GM21390 (cell line): Measurements from ENCODE around the gene MOCS1.

Experiments used
- ATAC-seq: cut with Tn5 transposase; IDR thresholded peaks from one replicate; pipeline ENCODE4 v1.9.1; 2021; ENCODE audit not compliant: unreplicated experiment

Gene MOCS1

DNA sequence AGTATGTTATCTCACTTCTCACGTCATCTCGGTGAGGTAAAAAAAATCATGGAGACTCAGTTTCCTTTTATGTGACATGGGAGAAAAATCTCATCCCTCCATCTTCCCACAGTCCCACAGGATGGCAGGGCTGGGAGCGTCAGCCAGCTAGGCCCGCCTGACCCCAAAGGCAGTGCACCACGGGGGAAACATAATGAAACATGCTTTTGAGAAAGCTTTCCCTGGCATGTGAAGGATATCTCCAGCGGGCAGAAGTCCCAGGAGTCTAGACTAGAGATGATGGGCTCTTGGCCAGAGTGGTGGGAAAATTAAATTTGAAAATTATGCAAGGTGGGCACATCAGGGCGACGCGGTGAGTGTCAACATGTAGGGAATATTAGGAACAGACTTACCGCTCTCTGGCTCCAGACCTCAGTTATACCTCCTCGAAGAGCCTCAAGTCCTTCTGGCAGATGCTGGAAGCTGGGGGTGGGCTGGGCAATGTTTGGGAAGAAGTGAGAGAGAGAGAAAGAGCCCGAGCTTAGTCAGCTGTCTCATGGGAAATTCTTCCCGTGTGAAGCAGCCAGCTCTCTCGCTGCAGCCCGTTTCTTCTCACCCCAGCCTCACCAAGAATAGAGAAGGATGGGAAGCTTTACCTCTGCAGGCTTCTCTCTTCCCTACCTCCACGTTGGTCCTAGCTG is 52.3 kb downstream of the MOCS1 start:
- no peak for ATAC-seq

DNA sequence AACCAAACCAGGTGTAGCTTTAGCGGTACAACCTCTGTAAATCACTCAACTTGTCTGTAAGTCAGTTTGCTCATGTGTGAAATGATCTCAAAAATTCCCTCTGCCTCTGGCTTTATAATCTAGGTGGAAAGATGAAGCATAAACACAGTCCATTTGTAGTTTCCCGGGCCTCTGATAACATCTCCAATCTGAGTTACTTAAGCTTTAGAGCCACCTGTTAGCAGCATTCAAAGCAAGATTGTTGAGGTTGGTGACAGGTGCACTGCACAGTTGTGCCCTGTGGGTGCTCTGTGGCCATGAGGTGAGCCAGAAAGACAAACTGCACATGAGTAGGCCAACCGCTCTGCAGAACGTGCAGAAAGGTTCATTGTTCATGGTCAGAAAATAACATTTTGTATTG is 53.7 kb downstream of the MOCS1 start:
- no peak for ATAC-seq

DNA sequence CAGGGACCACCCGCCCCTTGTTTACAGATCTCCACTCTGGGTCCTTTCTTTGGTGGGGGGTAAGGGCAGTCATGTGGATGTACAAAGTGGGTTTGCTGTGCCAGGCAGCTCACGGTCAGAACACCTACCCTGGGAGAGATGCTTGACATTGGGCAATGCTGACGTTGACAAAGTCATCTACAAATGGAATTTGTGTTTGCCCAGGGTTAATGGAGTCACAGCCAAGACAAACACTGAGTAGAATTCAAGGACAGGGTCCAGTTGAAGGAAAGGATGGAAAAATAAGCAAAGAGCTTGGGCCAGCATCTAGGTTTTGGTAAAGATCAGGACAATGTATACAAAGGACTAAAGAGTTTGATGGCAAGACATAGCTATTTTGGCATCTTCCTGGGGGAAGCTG is 54.7 kb downstream of the MOCS1 start:
- ATAC-seq: no peak

DNA sequence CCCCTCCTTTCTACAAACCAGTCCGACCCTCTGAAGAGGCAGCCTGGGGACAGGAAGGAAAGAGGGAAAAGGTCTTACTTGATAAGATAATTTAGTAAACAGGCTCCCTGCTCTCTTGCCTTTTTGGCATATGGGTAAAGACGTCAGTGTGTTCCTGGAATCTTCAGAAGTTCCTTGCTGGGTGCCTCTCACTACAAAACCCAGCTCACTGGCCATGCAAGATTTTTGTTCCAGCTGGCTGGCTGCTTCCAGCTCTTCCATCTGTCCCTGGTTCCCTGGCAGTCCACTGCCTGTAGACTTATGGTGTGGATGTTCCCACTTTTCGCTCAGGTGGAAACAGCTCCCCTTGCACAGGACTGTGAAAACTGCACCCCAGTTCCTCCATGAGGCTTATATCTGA is 57.4 kb downstream of the MOCS1 start:
- no peak for ATAC-seq

DNA sequence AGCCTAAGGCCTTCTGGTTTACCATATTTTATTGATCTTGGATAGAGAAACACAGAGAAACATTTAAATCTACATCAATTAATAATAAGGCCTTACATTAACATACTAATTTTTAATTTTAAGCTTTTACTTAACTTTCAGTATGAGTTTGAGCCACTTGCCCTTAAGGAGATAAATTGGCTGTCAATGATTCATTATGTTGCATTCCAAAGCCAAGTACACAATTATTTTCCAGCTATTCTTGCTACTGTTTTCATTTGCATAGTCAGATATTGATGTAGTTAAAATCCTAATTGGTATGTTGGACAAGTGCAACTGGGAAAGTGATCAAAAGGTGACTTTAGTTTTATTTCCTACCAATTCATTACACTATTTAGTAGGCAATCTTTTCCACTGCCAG is 58.2 kb downstream of the MOCS1 start:
- ATAC-seq: no peak

DNA sequence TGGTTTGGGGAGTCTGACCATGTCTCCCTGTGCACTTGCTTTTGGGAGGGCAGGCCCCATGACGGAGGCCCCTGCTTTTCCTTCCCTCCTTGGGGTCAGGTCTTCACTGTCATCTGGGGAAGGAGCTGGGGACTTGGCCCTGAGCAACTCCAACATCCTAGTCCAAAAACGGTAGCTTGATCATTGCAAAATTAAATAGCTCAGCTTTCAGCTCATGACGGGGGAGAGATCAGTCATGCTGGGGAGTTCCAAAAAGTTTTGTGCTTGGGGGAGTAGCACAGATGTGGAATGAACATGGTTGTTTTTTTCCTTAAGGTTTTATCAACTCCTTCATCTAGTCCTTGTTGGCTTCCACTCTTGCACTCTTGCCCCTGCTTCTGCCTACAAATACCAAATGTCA is 60.8 kb downstream of the MOCS1 start:
- ATAC-seq: no peak

DNA sequence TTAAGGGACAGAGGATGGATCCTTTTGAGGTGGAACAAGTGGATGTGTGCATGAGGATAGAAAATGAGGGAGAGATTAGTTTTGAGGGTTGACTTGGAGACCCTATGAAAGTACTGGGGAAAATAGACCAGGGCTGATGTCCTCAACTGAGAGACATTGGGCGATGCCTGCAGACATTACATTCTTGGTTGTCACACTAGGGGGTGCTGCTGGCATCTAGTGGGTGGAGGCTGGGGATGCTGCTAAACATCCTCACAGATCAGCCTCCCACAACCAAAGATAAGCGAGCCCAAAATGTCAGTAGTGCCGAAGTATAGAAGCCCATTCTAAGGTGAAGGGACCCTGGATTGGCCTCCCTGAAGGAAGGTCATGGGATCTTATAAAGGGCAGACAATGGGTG is 63.3 kb downstream of the MOCS1 start:
- ATAC-seq: no peak

DNA sequence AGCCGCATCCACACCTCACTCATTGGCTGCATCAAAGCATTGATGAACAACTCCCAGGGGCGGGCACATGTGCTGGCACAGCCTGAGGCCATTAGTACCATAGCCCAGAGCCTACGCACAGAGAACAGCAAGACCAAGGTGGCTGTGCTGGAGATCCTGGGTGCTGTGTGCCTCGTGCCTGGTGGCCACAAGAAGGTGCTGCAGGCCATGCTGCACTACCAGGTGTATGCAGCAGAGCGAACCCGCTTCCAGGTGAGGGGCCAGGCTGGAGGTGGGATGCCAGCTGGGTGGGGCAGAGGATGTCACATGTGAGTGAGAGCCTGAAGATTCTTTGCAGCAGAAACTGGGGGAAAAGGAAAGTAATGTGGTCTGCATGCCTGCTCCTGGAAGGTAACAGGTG is 66.7 kb downstream of the MOCS1 start:
- no peak for ATAC-seq

DNA sequence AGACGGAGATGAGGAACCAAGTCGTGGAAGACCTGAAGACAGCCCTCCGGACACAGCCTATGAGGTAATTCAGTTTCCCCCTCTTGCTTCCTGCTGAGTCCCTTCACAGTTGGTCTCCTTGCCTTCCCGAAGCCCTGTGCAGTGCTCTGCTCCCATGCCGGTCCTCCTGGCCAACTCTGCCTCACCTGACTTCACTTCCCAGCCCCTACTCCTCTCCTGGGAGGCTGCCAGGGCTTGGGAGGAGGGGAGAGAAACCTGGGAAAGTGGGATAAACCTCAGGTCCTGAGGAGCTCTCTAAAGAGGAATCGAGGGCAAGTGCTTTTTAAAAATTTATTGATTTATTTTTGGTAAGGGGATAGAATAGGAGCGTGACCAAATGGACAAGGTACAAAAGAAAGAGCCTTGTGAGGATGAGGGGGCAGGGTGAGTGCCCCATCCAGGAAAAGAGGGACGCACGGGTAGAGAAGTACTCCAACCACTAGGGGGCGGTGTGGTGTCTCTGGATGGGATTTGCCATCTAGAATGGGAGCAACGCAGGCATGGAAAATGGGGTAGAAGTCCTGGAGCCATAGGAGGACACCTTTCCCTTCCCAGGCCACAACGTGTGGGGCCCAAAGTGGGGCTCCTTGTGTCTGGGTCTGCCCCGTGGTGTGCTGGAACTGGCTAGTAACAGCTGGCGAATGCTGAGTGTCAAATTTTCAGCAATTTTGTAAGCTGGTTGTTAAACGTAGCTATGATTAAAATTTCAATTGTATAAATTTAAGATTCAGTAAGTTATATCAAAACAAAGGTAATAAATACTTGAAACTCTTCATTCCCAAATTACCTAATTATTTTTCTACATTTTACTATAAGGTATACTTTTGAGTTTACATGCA is 69.0 kb downstream of the MOCS1 start:
- no peak for ATAC-seq

DNA sequence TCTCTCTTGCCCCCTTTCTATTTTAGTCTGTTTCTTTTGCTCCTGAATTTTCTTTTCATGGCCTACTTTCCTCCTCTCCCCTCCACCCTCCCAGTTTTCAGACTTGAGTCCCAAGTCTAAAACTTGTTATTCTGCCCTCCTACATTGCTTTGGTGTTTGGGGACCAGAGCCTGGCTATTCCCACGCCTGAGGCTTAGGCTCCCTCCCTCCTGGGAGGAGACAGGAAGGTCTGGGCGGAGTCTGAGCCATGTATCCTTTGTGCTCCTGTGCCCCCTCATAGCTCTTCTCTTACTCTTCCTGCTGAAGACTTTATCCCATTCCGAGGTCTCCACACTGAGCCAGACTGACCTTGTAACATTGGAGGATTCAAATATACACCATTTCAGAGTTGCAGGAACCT is 72.6 kb downstream of the MOCS1 start:
- no peak for ATAC-seq

DNA sequence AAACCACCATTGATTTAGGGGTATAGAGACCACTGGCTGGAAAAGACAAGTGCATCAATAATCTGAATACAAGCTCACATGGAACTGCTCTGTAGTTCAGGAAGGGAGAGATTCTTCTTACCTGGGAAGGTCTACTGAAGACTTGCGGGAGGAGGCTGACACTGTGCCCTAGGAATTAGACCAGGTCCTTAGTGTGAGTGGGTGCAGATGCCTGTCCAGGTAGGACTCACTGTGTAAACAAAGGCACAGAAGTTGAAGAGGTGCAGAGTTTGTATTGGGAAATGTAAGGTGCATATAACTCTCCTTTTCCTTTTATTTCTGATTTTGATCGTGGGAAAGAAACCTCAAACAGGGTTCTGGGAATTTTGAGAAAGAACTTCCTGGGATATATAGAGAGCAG is 75.2 kb downstream of the MOCS1 start:
- no peak for ATAC-seq

DNA sequence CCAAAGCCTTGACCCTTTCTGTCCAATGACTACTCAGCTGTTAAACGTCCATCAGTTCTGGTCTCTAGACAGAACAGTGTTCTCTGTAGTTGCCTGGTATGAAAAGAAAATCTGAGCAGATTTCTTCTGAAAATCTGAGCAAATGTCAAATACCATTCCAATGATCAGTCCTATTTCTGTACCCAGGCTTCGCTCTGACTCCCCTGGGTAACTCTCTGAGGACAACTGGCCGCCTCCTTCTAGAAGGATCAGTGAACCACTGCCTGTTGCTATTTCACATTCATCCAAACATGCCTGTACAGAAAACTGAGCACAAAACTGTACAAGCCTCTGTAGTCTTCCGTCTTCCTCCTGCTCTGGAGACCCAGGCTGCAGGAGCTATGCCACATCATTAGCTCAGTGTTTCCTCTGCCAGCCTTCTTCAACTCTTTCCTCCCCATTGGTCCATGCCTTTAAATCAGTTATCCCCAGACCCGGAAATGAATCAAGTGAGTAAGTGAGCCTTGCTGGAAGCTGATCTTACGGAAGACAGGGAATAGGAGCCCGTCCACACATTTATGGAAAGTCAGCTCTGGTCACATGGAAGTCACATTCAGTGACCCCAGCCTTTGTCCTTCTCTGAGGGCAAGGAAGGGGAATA is 78.8 kb downstream of the MOCS1 start:
- no peak for ATAC-seq
